IMR-90 (cell line): ENCODE results near the gene ROBO1. TPM values are rescaled to one million over a fixed set of nuclear protein-coding genes. Genes with fewer than 3 reads are reported as not detected.

Experiments used
- ATAC-seq: fragments of 200-7000 bp; cut with Tn5 transposase; 2 replicates; pipeline ENCODE4 v1.9.1; 2020; ENCODE audit warnings: low read depth, mild to moderate bottlenecking, moderate library complexity
- BruUV-seq: library from RNA; stranded (reverse); fragments of 400-500 nt; replicated peaks from 2 replicates; lab custom pipeline; 2021; lab: Mats Ljungman, UMichigan
- CTCF ChIA-PET: fragments of 300-600 bp; formaldehyde crosslinking; extraction: SDS; loops from one replicate; lab custom pipeline; 2021; ENCODE audit warnings: antibody characterized with exemption; lab: Yijun Ruan, JAX
- POLR2A ChIA-PET: fragments of 300-600 bp; sonication (Branson Sonifier 250); formaldehyde crosslinking; loops from one replicate; lab custom pipeline; 2022; ENCODE audit warnings: antibody characterized with exemption; ENCODE audit not compliant: unreplicated experiment; lab: Charles Lee
- DNase-seq: peaks from one replicate; pipeline ENCODE4 v3.0.0; 2013
- H2AFZ ChIP-seq: replicated peaks from 2 replicates; pipeline ENCODE3; 2013; ENCODE audit warnings: low read length, mild to moderate bottlenecking; ENCODE audit not compliant: poor library complexity
- H2AK5ac ChIP-seq: 2 replicates; pipeline ENCODE4 v1.6.1; 2013; ENCODE audit warnings: low read depth, low read length, inconsistent platforms
- H2AK9ac ChIP-seq: replicated peaks from 2 replicates; pipeline ENCODE3; 2013; ENCODE audit warnings: mild to moderate bottlenecking, low read depth, low read length, moderate library complexity; ENCODE audit not compliant: poor library complexity
- H2BK120ac ChIP-seq: 2 replicates; pipeline ENCODE4 v1.6.1; 2013; ENCODE audit warnings: low read depth, low read length, inconsistent platforms
- H2BK15ac ChIP-seq: 3 replicates; pipeline ENCODE4 v1.6.1; 2013; ENCODE audit warnings: low read depth, low read length, inconsistent platforms
- H2BK20ac ChIP-seq: 2 replicates; pipeline ENCODE4 v1.6.1; 2013; ENCODE audit warnings: low read depth, mild to moderate bottlenecking, inconsistent platforms, low read length, moderate library complexity
- H2BK5ac ChIP-seq: 2 replicates; pipeline ENCODE4 v1.6.1; 2013; ENCODE audit warnings: mild to moderate bottlenecking, low read depth, low read length, inconsistent platforms; ENCODE audit not compliant: poor library complexity, severe bottlenecking
- H3K14ac ChIP-seq: replicated peaks from 2 replicates; pipeline ENCODE4 v1.6.1; 2013; ENCODE audit warnings: low read depth, low read length, inconsistent platforms
- H3K18ac ChIP-seq: 2 replicates; pipeline ENCODE4 v1.6.1; 2013; ENCODE audit warnings: low read depth, low read length, control low read depth
- H3K23ac ChIP-seq: 2 replicates; pipeline ENCODE4 v1.6.1; 2013; ENCODE audit warnings: low read depth, low read length, inconsistent platforms
- H3K27ac ChIP-seq: 2 replicates; pipeline ENCODE4 v1.5.1; 2013; ENCODE audit warnings: mild to moderate bottlenecking, control low read depth, low read length; ENCODE audit not compliant: insufficient read depth
- H3K27me3 ChIP-seq: 2 replicates; pipeline ENCODE4 v1.6.1; 2013; ENCODE audit warnings: low read length; ENCODE audit not compliant: control insufficient read depth, insufficient read depth
- H3K36me3 ChIP-seq: 2 replicates; pipeline ENCODE4 v1.6.1; 2013; ENCODE audit warnings: low read length, mixed read lengths; ENCODE audit not compliant: control insufficient read depth, insufficient read depth
- H3K4ac ChIP-seq: 2 replicates; pipeline ENCODE4 v1.6.1; 2013; ENCODE audit warnings: low read depth, low read length, inconsistent platforms
- H3K4me1 ChIP-seq: 2 replicates; pipeline ENCODE4 v1.6.1; 2013; ENCODE audit warnings: low read length, mixed read lengths; ENCODE audit not compliant: control insufficient read depth, insufficient read depth
- H3K4me2 ChIP-seq: 2 replicates; pipeline ENCODE4 v1.6.1; 2013; ENCODE audit warnings: low read depth, mild to moderate bottlenecking, control low read depth, low read length, moderate library complexity
- H3K4me3 ChIP-seq: 2 replicates; pipeline ENCODE4 v1.5.1; 2013; ENCODE audit warnings: low read depth, mild to moderate bottlenecking, control low read depth, low read length, moderate library complexity; ENCODE audit not compliant: insufficient read depth
- H3K56ac ChIP-seq: 2 replicates; pipeline ENCODE4 v1.6.1; 2013; ENCODE audit warnings: low read length, inconsistent platforms; ENCODE audit not compliant: insufficient read depth; ENCODE audit errors: extremely low read depth
- H3K79me1 ChIP-seq, 2 experiments: 2 replicates each; pipeline ENCODE4 v1.6.1; 2013; ENCODE audit warnings: low read length in 2 of 2, inconsistent platforms in 1 of 2, low read depth in 1 of 2
- H3K9ac ChIP-seq: 2 replicates; pipeline ENCODE4 v1.6.1; 2013; ENCODE audit warnings: low read depth, low read length, control low read depth
- H3K9me1 ChIP-seq: 2 replicates; pipeline ENCODE4 v1.6.1; 2013; ENCODE audit warnings: low read length, inconsistent platforms; ENCODE audit not compliant: insufficient read depth
- H3K9me3 ChIP-seq: 2 replicates; pipeline ENCODE4 v1.6.1; 2013; ENCODE audit warnings: low read length; ENCODE audit not compliant: control insufficient read depth, insufficient read depth
- H4K20me1 ChIP-seq: 2 replicates; pipeline ENCODE4 v1.6.1; 2013; ENCODE audit warnings: low read length, inconsistent platforms; ENCODE audit not compliant: insufficient read depth
- H4K5ac ChIP-seq: 2 replicates; pipeline ENCODE4 v1.6.1; 2013; ENCODE audit warnings: mild to moderate bottlenecking, low read depth, low read length, control low read depth
- H4K8ac ChIP-seq, 2 experiments: 2 replicates each; pipeline ENCODE4 v1.6.1; 2013; ENCODE audit warnings: low read depth in 2 of 2, low read length in 2 of 2, control low read depth in 1 of 2, inconsistent platforms in 1 of 2
- H4K91ac ChIP-seq: 2 replicates; pipeline ENCODE4 v1.6.1; 2013; ENCODE audit warnings: low read depth, low read length, inconsistent platforms; ENCODE audit not compliant: insufficient read depth
- BHLHE40 ChIP-seq: fragments of 150-350 bp; IDR thresholded peaks from 2 replicates; pipeline ENCODE4 v1.6.1; 2016; ENCODE audit warnings: mild to moderate bottlenecking, low read depth, low read length
- WGBS, 2 experiments: methylation state at CpG; one replicate each; pipeline versions ENCODE4 v1.1.5 to v1.1.7; 2013; ENCODE audit warnings: missing lambda C conversion rate in 2 of 2; ENCODE audit not compliant: insufficient read length in 1 of 2; ENCODE audit errors: extremely low coverage in 2 of 2; 5-methylcytosine and 5-hydroxymethylcytosine counted together
- dilution Hi-C: fragments of 300-500 bp; cut with HindIII; formaldehyde crosslinking; loops from one replicate; pipeline ENCODE4 v1.14.3; 2018; ENCODE audit warnings: low sequenced_read_pairs; ENCODE audit not compliant: unreplicated experiment
- in situ Hi-C: fragments of 300-500 bp; cut with MboI; formaldehyde crosslinking; loops from 3 replicates; pipeline ENCODE4 v1.14.3; 2019; ENCODE audit warnings: low sequenced_read_pairs, inconsistent platforms, mixed read lengths
- intact Hi-C: fragments of 100-400 bp; cut with micrococcal nuclease; formaldehyde crosslinking; loops from 2 replicates; pipeline ENCODE4 v1.10.0; 2022
- polyA plus RNA-seq, 3 experiments: library from polyadenylated mRNA; depleted of rRNA; stranded (reverse); fragments of >200 nt; gene quantifications; 2 replicates each; pipeline ENCODE4 v1.2.3, GENCODE V29; 2012; ENCODE audit warnings: low replicate concordance in 1 of 3
- total RNA-seq: library from RNA; depleted of rRNA; stranded (reverse); fragments of >200 nt; gene quantifications from 2 replicates; pipeline ENCODE4 v1.2.3, GENCODE V29; 2012

Gene ROBO1
- total and polyA plus RNA-seq, 2 of the 4 experiments (the other 2 are of a cell fraction) = 24.1 to 53.9 TPM

DNA sequence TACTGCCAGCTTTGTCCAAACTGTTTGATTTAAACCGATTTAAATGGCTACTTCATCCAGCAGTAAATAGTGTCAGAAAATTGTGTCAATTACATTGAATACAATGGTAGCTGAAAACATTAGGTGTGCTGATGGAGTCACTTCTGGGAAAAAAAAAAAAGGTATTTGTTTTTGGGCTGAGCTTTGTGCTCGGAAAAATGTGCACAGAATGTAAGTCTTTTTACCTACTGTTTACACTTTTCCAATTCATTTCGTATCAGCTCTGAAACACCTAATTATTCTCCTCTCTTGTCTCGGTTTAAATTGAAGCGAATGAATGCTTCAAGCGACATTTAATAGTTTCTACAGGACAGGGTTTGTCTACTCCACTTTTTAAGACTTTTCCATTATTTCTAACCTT lies 1078.4 kb downstream of the ROBO1 start:
- POLR2A ChIA-PET = no interaction called here
- Histone ChIP-seq H3K9me1 (peaks cover 2% of the 10 kb centered on the region; the same call in 1 of the 2 replicates), H3K4me1 (peaks cover 2% of the 10 kb centered on the region; the same call in 1 of the 2 replicates), H4K20me1 (no peaks in the 10 kb centered on the region), H3K9ac (no peak overlapping the region), H2AK5ac (no peak overlapping the region), H3K4ac (no peak overlapping the region), H3K36me3 (0 out of 2 replicates have a peak, but pooled peaks cover 1% of the 10 kb centered on the region), H3K23ac (no peak overlapping the region), H2AFZ (no peak overlapping the region), H3K18ac (no peak overlapping the region), H4K8ac (no peak overlapping the region), H4K5ac (no peak overlapping the region), H3K4me3 (no peak overlapping the region), H4K91ac (no peak overlapping the region), H2BK120ac (no peak overlapping the region), H3K56ac (no peak overlapping the region), H2BK5ac (no peak overlapping the region), H3K14ac (no peak overlapping the region), H3K79me1 (no peaks in the 10 kb centered on the region), H2BK20ac (no peak overlapping the region), H3K4me2 (no peak overlapping the region), H2BK15ac (no peak overlapping the region), H3K9me3 (no peaks in the 10 kb centered on the region), H3K27ac (no peak overlapping the region), H3K27me3 (no peaks in the 10 kb centered on the region), H2AK9ac (no peak overlapping the region)
- TF ChIP-seq BHLHE40 = no peak
- in situ Hi-C loops (no loop called here), dilution Hi-C loops (no loop called here), intact Hi-C loops (no loop called here)
- CTCF ChIA-PET = no interaction called here
- no TSS peak for BruUV-seq
- no peak for ATAC-seq
- no peak for DNase-seq
- WGBS, 2 experiments = no CpG with 5 or more reads among the region's 6 CpGs
